ENCODE data around the gene SPRYD3.
"Not testable (repeated sequence)": the region's sequence is repeated elsewhere in the genome, so short reads cannot be mapped to it uniquely, and the experiment has no call there.

The SPRYD3 gene

GRCh38 chr12:53027014-53027413 lies 52.2 kb downstream of the SPRYD3 start:
- DNase-seq (ENCODE audit: low read depth in 1 of 2, low spot score in 1 of 2) = not testable (repeated sequence)

GRCh38 chr12:53025250-53025649 lies 53.9 kb downstream of the SPRYD3 start:
- DNase-seq (ENCODE audit: low read depth in 1 of 2, low spot score in 1 of 2) = no peak

DNA sequence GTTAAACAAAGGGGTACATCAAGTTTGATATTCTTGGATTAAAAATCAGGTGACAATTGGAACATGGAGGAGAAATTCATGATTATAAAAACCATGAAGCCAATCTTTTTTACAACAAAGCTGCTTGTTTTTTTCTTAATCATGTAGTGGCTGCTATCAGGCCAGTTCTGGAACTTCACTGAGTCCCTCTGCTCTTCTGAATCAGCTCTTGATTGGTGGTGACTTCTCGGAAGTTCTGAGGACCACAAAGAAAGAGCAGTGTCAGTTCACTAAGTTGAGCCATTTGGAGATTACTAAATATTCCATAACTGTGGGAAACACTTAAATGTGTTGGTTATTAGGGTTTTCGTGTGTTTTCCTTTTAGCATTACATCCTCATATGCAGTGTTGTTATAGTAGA lies 64.5 kb downstream of the SPRYD3 start:
- DNase-seq (ENCODE audit: low read depth in 1 of 2, low spot score in 1 of 2) = no peak

Data from stimulated activated CD4-positive, alpha-beta T cell treated with anti-CD3 and anti-CD28 coated beads, Interleukin-15, amount 100 ng/mL, for 1 hour (primary cell).